ENCODE data around the gene KRTAP20-1. TPM values are rescaled to one million over a fixed set of nuclear protein-coding genes. Genes with fewer than 3 reads are reported as not detected.

Gene KRTAP20-1
- total RNA-seq, 1 experiment from 2014 or later = not detected

GRCh38 chr21:30613836-30614235, 2.4 kb upstream of the KRTAP20-1 start, which contains the start of gene KRTAP6-1 (continued):
- TF ChIP-seq FOXK1 (CRISPR knock-in tag; IDR thresholded peaks at IDR 0.05) = no peak

GRCh38 chr21:30615199-30615598, 1.0 kb upstream of the KRTAP20-1 start:
- ATAC-seq (no peak), DNase-seq (ENCODE audit: low spot score) (no peak)
- H3K9me3 Mint-ChIP-seq = peaks cover 22% of the 10 kb centered on the region
- ChIA-PET POLR2A (no interaction called here), CTCF (interaction anchor here (1.5 kb wide), 1 partner anchor 9 kb away, joined by 6 read pairs; no protein-coding TSS in a partner anchor)
- H3K36me3 Mint-ChIP-seq = no peaks in the 10 kb centered on the region
- TF ChIP-seq TEAD4 (CRISPR knock-in tag; IDR thresholded peaks at IDR 0.05) (no peak), GABPB1 (CRISPR knock-in tag; IDR thresholded peaks at IDR 0.05) (no peak), NFYB (CRISPR knock-in tag; conservative IDR thresholded peaks at IDR 0.05; ENCODE audit: low read depth) (no peak), NFE2L1 (CRISPR knock-in tag; IDR thresholded peaks at IDR 0.05) (no peak), GRHL2 (CRISPR knock-in tag; IDR thresholded peaks at IDR 0.05; ENCODE audit: insufficient replicate concordance, severe bottlenecking) (no peak)
- no peaks in the 10 kb centered on the region for H3K27me3 Mint-ChIP-seq (ENCODE audit: low read depth)
- H3K4me3 Mint-ChIP-seq = no peak overlapping the region
- no peaks in the 10 kb centered on the region for H3K4me1 Mint-ChIP-seq
- no peak overlapping the region for H3K27ac Mint-ChIP-seq

- Mint-ChIP-seq H3K27me3 (ENCODE audit: low read depth) (no peaks in the 10 kb centered on the region), H3K36me3 (peaks cover 9% of the 10 kb centered on the region), H3K9me3 (peaks cover 10% of the 10 kb centered on the region), H3K4me3 (no peak overlapping the region), H3K27ac (no peak overlapping the region), H3K4me1 (0 out of 2 replicates have a peak, but pooled peaks cover under 1% of the 10 kb centered on the region)
- CTCF ChIA-PET = no interaction called here
- ATAC-seq (no peak), DNase-seq (ENCODE audit: low spot score) (no peak)
- no peak for TF ChIP-seq HMGA2 (CRISPR knock-in tag; IDR thresholded peaks at IDR 0.05)
- no peak for TF ChIP-seq AR (CRISPR knock-in tag; IDR thresholded peaks at IDR 0.05)
- no peak for TF ChIP-seq ATF2 (CRISPR knock-in tag; IDR thresholded peaks at IDR 0.05; ENCODE audit: borderline replicate concordance, low read depth)
- TF ChIP-seq ERG (CRISPR knock-in tag; IDR thresholded peaks at IDR 0.05) = no peak
- TF ChIP-seq ZNF396 (CRISPR knock-in tag; IDR thresholded peaks at IDR 0.05; ENCODE audit: borderline replicate concordance) = no peak
- no peak for TF ChIP-seq ZNF416 (CRISPR knock-in tag; IDR thresholded peaks at IDR 0.05)
- no peak for TF ChIP-seq OVOL2 (CRISPR knock-in tag; IDR thresholded peaks at IDR 0.05; ENCODE audit: borderline replicate concordance)
- POLR2A ChIA-PET = no interaction called here
Observed at GRCh38 chr21:30620080-30620479, 3.9 kb downstream of the KRTAP20-1 start.

GRCh38 chr21:30620522-30620921, 4.3 kb downstream of the KRTAP20-1 start, which contains the start of gene KRTAP20-4:
TSS of gene KRTAP20-4 (plus strand) at chr21:30620627.
- no peak for ATAC-seq
- CTCF ChIA-PET = no interaction called here
- POLR2A ChIA-PET = no interaction called here
- Mint-ChIP-seq H3K9me3 (peaks cover 14% of the 10 kb centered on the region), H3K4me1 (0 out of 2 replicates have a peak, but pooled peaks cover 5% of the 10 kb centered on the region), H3K27me3 (ENCODE audit: low read depth) (no peaks in the 10 kb centered on the region), H3K4me3 (no peak within 1 kb of the TSS), H3K36me3 (peaks cover 13% of the 10 kb centered on the region), H3K27ac (no peak within 1 kb of the TSS)
- DNase-seq (ENCODE audit: low spot score) = no peak
- no peak for TF ChIP-seq E2F5 (CRISPR knock-in tag; IDR thresholded peaks at IDR 0.05)
- no peak for TF ChIP-seq TEAD4 (CRISPR knock-in tag; IDR thresholded peaks at IDR 0.05)
- no peak for TF ChIP-seq FOXP1 (CRISPR knock-in tag; IDR thresholded peaks at IDR 0.05; ENCODE audit: borderline replicate concordance)
- TF ChIP-seq ZNF416 (CRISPR knock-in tag; IDR thresholded peaks at IDR 0.05) = no peak
- no peak for TF ChIP-seq NFE2L1 (CRISPR knock-in tag; IDR thresholded peaks at IDR 0.05)
- no peak for TF ChIP-seq NFATC4 (CRISPR knock-in tag; IDR thresholded peaks at IDR 0.05)
- TF ChIP-seq ZNF425 (CRISPR knock-in tag; conservative IDR thresholded peaks at IDR 0.05) = no peak
- no peak for TF ChIP-seq ZNF232 (CRISPR knock-in tag; IDR thresholded peaks at IDR 0.05)
- TF ChIP-seq ZNF219 (CRISPR knock-in tag; IDR thresholded peaks at IDR 0.05; ENCODE audit: borderline replicate concordance) = no peak
- TF ChIP-seq ZNF121 (CRISPR knock-in tag; IDR thresholded peaks at IDR 0.05) = no peak

All from WTC11 (cell line).